Brain pericyte (primary cell): ENCODE data around the gene ATF4.
"Not testable (repeated sequence)": the region's sequence is repeated elsewhere in the genome, so short reads cannot be mapped to it uniquely, and the experiment has no call there.

Experiments
- DNase-seq: peaks from one replicate; pipeline ENCODE4 v3.0.0-alpha.2; 2012; ENCODE audit warnings: low read depth, low spot score

The ATF4 gene

DNA sequence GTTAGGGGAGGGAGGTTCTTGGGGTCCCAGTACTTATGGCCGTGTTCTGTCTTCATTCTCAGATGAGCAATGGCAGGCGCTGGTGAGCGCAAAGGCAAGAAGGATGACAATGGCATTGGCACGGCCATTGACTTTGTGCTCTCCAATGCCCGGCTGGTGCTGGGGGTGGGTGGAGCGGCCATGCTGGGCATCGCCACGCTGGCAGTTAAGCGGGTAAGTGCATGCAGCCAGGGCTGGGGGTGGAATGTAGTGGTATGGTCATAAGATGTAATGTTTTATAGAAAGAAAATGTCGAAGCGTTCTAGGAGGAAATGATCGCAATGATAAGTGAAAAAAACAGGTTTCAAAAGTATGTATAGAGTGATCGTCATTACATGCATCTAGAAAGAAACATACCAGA is 9.1 kb upstream of the ATF4 start:
- DNase-seq = no peak

DNA sequence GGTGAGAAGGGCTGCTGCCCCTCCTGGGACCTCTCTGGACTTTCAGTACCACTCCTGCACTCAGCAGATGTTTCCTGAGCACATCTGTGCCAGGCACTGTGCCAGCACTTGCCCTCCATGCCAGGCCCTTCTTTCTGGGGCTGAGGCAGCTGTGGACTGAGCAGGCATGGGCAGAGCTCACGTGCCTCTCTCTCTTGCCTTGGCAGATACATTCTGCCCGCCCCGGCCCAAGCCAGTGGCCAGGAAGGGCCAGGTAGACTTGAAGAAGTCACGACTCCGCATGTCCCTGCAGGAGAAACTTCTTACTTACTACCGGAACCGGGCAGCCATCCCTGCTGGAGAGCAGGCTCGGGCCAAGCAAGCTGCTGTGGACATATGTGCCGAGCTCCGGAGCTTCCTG is 8.3 kb upstream of the ATF4 start:
- DNase-seq = no peak

DNA sequence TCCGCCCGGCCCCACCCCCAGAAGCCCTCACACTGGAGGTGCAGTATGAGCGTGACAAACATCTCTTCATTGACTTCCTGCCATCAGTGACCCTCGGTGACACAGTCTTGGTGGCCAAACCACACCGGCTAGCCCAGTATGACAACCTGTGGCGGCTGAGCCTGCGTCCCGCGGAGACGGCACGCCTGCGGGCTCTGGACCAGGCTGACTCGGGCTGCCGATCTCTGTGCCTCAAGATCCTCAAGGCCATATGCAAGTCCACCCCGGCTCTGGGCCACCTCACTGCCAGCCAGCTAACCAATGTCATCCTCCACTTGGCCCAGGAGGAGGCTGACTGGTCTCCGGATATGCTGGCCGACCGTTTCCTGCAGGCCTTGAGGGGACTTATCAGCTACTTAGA is 6.6 kb upstream of the ATF4 start:
- DNase-seq = no peak

DNA sequence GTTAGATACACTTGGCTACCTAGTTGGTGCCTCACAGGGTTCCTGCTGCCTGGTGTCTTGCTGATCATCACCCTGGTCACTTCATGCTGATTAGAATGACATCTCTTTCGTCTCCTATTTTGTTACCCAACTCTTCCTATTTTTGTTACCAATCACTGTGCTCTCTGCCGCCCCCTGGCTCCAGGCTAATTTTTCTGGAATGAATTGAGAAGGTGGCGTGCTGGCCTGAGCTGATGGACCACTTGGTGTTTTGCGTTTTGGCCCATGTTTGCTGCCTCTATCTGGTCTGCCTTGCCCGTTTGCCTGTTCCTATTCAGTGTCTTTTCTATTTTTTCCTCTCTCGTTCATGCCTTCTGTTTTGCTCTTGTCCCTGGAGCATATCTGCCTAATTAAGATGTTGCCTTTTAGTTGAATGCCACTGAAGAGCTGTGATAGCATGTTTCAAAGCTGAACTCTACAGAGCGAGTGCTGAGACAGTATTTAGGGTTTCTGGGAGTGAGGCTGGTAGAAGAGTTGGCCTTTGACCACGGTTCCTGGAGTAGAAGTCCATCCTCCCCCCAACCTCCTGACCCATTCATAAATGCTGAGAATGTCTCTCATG is 5.9 kb upstream of the ATF4 start:
- DNase-seq = no peak

DNA sequence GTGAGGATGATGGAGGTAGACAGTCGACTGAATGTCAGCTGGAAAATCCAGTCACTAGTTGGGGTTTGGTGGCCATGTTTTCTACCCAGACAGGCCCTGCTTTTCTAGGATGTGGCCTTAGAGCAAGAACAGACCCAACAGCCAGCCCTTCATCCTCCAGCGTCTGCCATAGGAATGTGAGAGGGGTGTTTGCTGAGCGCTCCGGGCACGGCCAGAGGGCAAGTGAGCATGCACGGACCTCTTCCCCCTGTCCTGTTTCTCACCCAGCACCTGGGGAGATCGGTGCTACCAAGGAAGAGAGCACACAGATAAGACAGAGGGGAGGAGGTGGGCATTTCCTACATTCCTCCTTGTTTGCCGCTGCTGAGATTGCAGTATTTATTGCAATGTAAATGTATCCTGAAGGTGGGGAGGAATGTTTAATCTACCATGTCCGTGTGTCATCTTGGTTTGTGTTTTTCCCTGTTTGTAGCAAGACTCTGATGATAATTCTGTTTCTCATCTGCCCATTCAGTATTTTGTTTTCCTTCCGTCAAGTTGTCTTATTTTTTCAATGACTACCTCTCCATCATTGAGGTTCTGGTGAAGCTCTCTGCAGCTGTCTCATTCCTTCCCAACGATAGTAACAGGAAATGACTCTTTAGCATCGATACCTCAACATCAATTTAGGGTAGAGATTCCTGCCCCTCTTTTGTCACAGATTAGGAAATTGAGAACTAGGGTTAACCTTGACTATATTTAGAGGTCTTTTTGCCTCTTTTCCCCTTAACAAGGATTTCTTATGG is 4.9 kb upstream of the ATF4 start:
- DNase-seq = no peak

DNA sequence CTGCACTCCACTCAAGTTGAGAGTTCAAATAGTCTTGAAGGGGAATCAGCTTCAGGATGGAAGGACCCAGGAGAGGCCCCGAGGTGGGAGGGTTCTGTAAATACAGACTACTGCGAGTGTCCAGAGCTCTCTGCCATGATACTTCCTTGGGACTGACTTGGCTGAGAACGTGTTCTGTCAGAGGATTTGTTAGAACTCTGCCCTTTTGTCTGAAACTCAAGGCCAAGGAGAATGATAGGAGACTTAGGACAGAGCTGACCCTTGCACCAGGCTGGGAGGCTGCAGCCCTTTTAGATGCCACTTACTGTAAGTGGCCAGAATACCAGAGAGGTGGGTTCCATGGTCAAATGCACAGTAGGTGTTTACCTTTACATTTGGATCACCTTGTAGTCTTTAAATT is 2.9 kb upstream of the ATF4 start:
- DNase-seq = no peak

DNA sequence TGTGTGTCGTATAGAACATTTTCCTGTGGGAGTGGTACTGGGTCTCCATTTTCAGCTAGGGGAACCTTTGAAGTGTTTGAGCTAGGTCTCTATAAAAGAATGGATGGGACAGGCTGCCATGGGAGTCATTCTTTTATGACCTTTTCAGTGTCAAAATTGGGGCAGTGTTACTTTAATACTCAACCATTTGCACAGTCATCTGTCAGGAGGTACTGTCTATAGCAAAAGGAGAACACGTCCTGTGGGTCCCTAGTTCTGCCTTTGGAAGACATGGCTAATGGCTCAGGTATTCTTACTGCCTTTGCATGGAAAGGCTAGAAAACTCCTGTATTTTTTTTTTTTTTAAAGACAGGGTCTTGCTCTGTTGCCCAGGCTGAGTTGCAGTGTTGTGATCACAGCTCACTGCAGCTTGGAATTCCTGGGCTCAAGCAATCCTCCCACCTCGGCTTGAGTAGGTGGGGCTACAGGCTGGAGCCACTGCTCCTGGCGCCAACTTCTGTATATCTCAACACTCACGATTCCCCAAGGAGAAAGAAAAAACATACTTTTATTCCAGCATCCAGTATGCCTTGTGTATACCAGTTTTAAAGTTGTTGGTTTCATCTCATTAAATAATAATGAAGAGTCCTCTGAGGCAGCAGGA is 2.1 kb upstream of the ATF4 start:
- no peak for DNase-seq

DNA sequence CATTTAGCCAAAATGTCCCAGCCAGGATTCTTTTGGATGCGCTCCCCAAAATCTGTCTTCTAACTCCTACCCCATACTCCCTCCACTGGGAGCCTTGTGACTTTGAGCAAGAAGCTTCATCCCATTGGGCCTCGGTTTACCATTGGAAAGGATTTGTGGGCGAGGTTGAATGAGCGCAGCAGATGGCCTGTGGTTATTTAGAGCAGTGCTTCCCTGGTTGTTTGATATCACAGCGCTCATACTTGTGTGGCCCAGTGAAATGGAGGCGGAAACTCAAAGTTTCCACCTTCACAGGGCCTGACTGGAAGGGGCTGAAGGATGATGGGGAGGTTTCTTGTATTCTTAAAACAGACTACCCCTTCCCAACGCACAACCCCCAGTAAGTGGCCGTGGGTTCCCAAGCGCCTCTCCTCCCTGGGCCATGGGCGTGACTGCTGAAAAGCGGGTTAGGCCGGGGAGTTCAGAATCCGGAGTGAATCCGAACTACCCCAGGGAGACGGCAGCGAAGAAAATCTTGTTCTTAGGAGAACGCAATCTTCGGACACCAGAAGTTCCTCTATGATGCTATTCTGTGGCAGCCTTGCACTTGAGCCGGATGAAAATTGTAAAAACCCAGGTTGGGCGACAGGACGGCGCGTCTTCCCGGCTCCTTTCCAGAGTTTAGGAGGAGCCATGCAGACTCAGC is 1.2 kb upstream of the ATF4 start:
- DNase-seq = no peak

DNA sequence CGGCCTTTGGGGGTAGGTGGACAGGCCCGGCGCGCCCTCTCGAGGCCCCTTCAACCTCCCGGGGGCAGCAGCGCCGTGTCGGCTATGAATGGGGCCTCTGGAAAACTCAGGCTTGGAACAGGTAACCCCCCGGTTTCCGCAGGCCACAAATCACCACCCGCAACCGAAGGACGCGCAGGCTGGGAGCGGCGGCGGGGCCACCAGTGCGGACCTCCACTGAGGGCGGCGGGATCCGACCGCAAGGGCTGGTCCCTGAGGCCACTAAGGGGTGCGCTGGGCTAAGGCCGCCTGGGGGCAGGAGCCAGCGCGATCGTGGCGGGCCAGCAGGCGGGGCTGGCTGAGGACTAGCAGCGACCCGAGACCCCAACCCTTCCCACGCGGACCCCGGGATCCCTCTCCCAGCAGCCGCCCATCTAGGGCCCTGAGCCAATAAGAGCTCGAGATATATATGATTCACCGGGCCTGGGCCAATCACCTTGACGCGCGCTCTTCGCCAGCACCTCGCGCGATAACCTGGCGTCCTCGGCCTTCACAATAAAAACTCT is 609 bp upstream of the ATF4 start:
- DNase-seq = no peak

DNA sequence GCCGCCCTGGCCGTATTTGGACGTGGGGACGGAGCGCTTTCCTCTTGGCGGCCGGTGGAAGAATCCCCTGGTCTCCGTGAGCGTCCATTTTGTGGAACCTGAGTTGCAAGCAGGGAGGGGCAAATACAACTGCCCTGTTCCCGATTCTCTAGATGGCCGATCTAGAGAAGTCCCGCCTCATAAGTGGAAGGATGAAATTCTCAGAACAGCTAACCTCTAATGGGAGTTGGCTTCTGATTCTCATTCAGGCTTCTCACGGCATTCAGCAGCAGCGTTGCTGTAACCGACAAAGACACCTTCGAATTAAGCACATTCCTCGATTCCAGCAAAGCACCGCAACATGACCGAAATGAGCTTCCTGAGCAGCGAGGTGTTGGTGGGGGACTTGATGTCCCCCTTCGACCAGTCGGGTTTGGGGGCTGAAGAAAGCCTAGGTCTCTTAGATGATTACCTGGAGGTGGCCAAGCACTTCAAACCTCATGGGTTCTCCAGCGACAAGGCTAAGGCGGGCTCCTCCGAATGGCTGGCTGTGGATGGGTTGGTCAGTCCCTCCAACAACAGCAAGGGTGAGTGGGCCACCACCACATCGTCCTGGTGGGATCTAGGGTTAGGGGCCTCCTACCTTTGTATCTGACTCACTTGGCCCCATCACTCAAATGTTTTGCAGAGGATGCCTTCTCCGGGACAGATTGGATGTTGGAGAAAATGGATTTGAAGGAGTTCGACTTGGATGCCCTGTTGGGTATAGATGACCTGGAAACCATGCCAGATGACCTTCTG is 934 bp downstream of the ATF4 start:
- DNase-seq = not testable (repeated sequence)

DNA sequence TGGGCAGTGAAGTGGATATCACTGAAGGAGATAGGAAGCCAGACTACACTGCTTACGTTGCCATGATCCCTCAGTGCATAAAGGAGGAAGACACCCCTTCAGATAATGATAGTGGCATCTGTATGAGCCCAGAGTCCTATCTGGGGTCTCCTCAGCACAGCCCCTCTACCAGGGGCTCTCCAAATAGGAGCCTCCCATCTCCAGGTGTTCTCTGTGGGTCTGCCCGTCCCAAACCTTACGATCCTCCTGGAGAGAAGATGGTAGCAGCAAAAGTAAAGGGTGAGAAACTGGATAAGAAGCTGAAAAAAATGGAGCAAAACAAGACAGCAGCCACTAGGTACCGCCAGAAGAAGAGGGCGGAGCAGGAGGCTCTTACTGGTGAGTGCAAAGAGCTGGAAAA is 1.7 kb downstream of the ATF4 start:
- not testable (repeated sequence) for DNase-seq

DNA sequence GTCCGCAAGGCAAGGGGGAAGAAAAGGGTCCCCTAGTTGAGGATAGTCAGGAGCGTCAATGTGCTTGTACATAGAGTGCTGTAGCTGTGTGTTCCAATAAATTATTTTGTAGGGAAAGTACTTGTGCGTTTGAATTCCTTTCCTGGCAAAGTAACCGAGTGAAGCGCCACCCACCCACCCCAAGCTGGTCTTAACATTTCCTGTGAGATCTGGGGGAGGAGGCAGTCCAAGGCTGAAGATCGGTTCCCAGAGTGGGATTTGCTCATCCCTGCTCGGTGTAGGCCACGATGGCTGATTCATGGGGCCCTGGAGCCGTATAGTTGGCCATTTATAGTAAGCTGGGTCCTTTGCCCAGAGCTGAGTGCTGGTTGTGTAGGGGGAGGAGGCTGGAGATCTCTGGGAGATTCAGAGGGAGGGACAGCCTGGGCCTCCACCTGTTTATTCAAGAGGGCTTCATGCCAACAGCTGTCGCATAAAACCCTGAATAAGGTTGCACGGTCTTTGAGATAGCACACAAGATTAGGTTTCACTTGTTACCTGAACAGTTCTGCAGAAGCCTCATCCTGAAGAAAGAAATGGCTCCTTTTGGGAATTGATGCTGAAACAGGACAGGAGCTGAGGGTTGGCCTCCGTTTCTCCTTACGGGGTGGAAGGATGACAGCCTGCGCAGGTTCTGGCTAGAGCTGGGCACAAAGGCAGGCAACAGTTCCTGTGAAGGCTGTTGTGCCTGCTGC is 2.4 kb downstream of the ATF4 start:
- no peak for DNase-seq

DNA sequence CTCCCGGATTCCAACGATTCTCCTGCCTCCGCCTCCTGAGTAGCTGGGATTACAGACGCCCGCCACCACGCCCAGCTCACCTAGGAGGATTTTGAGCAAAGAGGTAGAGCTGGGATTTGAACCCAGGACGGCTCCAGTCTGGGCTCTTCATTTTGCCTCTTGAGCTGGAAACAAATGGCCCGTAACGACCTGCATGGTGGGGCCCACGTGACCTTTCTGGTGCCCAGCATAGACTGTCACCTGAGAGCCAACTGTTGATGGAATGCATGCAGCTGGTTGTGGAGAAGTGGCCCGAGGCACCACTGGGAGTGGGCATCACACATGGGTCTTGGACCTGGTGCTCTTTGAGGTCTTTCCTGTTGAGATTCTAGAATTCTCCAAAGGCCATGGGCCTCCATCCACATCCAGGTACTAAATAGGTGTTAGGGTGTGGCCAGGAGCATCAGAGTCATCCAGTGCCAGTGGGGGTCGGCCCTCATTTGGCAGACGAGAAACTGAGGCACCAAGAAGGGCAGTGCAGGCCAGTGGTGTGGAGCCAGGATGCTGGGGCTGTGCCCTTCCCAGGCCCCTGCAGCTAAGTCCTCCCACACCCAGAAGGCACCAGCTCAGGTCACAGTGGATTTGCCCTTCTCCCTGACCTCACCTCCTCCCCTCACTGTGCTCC is 3.9 kb downstream of the ATF4 start:
- DNase-seq = no peak

DNA sequence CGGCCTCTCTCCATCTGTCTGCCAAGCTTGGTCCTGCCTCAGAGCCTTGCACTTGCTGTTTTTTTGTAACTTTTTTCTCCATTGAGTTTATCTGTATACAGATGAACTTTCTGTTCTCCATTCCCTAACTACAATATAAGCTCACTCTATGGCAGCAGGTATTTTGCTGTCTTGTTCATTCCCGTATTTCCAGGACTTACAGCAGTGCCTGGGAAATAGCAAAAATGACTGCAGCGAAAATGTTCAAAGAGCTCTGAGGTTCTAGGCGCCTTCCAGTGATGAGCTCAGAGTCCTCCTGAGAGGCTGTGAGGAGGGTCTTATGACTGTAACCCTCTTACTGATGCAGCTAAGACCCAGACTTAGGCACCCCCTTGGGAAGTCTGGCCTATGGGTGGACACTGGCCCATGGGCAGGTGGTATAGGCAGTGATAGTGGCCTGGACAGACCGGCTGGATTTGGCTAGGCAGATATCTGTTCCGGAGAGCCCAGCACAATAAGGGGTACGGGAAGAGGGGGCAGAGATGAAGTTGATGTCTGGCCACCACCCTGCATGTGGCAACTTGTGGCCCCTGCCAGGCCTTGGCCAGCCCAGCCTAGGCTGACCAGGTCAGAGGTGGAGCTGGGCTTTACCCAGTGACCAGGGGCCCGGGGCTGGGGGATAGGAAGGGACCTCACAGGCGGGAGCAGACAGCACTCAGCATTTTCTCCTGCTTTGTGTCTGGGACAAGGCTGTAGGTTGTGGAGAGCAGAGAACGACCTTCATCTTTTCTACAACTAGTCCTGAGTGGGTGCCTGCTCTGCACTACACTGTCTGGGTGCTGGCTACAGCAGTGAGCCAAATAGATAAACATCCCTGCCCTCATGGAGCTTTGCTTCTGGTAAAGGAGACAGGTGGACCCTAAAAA is 4.6 kb downstream of the ATF4 start:
- DNase-seq = no peak

DNA sequence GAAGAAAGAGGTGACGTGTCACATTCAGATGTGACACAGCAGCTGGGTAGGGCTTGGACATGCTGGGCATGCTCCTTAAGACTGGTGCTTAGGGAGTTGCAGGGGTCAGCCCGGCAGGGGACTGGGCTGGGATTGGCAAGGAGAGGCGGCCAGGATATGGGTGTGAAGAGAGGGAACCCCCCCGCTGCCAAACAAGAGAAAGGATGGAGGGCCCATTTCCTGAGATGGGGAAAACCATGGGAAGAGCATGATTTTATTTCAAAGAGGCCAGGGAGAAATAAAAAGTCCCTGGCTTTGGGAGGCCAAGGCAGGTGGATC is 5.3 kb downstream of the ATF4 start:
- DNase-seq = no peak

DNA sequence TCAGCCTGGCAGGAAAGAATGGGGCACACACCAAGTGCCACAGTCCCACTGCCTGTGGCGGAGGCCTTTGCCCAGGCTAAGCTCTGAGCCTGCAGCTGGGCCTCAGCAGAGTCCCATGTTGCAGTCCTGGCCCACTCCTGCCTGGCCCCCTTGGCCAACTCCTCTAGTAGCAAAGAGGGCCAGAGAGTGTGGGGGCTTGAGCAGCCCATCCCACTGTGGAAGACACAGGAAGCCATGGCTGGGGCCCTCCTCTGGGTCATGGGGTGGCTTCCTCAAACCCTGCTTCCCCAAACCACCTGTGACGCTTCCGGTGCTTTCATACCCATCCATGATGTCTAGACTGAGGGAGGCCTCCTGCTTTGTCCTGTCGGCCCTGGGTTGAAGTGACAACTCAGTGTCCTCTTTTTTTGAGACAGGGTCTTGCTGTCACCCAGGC is 6.4 kb downstream of the ATF4 start:
- DNase-seq = no peak

DNA sequence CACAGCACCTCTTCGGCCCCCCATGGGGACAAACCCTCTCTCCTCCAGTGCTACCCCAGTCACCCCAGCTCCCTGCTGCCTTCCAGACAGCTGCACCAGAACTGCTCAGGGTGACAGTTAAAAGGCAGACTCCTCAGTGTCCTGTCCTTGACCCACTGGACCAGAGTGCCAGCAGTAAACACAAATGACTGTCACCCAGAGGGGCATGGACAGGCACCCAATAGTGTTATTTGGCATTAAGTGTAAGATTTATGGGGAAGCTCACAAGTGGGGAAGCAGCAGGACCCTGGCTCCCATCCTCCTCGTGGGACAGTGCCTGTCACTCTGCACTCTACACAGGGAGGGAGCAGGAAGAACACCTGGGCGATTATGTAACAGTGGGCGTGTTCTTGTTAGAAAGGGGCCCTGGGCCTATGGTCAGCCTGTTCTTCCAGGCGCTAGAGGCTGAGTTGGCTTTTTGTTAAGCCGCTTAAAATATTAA is 7.2 kb downstream of the ATF4 start:
- DNase-seq = no peak

DNA sequence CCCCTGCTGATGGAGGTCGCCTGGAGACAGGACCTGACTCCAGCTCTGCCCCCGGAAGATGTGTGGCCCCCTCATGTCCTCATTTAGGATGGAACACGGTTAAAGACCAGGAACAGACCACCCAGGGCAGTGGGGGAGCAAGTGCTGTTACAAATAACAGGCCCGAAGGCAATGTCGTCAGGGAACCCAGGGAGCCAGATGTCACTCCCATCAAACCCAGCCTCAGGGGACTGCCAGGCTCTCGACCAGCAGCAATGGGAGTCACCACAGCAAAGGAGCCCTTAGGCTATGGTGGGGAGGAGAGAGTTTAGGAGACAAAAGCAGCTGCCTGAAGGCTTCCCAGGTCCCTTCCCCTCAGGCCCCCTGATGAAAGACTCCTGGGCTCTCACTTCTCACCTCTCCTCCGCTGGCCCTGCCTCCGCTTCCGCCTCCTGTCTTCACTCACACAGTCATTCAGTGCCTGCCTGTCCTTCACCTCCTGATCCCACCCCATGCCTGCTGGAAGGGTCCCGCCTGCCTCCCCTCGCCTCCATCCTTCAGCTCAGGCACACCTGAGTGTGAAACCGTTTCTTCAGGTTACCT is 7.8 kb downstream of the ATF4 start:
- no peak for DNase-seq
